Suprapubic skin (tissue), 4 donors: ENCODE results near the gene TAGLN3.
A peak's percentile ranks its signal among the peaks of the same experiment; 100 is the strongest.

Experiments used
- EP300 ChIP-seq: sonication (generic); formaldehyde crosslinking; IDR thresholded peaks from one replicate; pipeline ENCODE4 v1.6.1; 2017; ENCODE audit warnings: antibody characterized with exemption
- POLR2A ChIP-seq, 2 donors: fragments of 450-650 bp; IDR thresholded peaks; one replicate each; pipeline ENCODE4 v1.6.1; 2017; ENCODE audit warnings: antibody characterized with exemption in 2 of 2, mild to moderate bottlenecking in 2 of 2, moderate library complexity in 2 of 2
- POLR2AphosphoS5 ChIP-seq, 3 donors: sonication (generic); formaldehyde crosslinking; IDR thresholded peaks; one replicate each; pipeline ENCODE4 v1.6.1; 2017; ENCODE audit warnings: antibody characterized with exemption in 3 of 3
- TF ChIP-seq, protein P1 (sequence below), 2 donors: fragments of 200-600 bp in 1 of 2; fragments of 450-650 bp in 1 of 2; sonication (generic) in 1 of 2; IDR thresholded peaks; one replicate each; pipeline ENCODE4 v1.5.1; 2016 to 2019; ENCODE audit warnings: antibody characterized with exemption in 2 of 2, mild to moderate bottlenecking in 1 of 2, moderate library complexity in 1 of 2

DNA sequence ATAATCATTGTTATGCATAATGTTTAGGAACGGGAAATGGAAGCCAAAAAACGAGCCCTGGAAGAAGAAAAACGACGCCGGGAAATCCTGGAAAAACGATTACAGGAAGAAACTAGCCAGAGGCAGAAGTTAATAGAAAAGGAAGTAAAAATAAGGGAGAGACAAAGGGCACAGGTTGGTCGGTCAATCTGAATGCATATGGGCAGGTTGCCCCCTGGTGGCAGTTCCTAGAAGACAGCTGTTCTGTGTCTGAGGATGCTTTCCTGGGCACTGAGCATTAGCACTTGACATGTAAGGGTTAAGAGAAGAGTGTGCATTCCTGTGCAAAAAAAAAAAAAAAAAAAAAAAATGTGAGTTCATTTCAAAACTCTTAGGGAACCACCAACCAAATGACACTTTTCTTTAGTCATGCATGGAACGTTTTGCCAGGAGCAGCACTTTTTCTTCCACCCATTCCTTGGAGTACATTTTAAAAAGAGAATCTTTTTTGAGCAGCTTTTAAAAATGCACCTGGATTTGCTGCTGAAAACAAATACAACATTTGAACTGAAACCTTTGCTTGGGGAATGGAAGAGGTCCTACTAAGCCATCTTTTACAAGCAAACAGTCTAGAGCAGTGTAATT, 31.0 kb upstream of the TAGLN3 start:
- TF ChIP-seq, protein P1, sequence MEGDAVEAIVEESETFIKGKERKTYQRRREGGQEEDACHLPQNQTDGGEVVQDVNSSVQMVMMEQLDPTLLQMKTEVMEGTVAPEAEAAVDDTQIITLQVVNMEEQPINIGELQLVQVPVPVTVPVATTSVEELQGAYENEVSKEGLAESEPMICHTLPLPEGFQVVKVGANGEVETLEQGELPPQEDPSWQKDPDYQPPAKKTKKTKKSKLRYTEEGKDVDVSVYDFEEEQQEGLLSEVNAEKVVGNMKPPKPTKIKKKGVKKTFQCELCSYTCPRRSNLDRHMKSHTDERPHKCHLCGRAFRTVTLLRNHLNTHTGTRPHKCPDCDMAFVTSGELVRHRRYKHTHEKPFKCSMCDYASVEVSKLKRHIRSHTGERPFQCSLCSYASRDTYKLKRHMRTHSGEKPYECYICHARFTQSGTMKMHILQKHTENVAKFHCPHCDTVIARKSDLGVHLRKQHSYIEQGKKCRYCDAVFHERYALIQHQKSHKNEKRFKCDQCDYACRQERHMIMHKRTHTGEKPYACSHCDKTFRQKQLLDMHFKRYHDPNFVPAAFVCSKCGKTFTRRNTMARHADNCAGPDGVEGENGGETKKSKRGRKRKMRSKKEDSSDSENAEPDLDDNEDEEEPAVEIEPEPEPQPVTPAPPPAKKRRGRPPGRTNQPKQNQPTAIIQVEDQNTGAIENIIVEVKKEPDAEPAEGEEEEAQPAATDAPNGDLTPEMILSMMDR (IDR thresholded peaks at IDR 0.05): peak; percentile 74
- TF ChIP-seq POLR2AphosphoS5 (IDR thresholded peaks at IDR 0.05) (no peak), POLR2A (IDR thresholded peaks at IDR 0.05) (no peak), EP300 (no peak)
